Measurements from ENCODE around the gene CCDC59.

The CCDC59 gene

DNA sequence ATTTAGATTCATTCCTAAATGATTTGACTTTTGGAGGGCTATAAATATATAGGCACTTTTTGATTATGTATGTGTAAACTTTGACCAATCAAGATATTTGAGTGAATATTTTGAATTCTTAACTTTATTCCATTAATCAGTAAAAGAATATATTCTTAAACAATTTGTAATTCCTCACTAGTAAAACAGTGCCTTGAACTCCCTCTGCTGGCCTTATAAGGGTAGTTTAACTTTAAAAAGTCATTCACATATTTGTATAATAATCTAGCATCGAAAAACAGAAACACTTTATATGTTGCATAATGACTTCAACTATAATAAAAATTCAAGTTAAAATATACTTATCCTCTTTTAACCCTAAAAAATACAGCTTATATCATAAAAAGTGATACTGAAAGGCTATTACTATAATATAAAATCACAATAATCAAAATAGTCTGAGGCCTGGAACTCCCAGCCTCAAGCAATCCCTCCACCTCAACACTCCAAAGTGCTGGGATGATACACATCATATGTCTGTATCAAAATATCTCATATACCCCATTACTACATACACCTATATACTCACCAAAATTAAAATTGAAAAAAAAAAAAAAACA lies 31.2 kb downstream of the CCDC59 start:
- DNase-seq = no peak
- no peaks in the 10 kb centered on the region for H3K36me3 ChIP-seq (ENCODE audit: control insufficient read depth, insufficient read depth, low read length)
- H3K27me3 ChIP-seq (replicated peaks; ENCODE audit: control insufficient read depth, insufficient read depth, low read length, poor library complexity, severe bottlenecking) = no peaks in the 10 kb centered on the region
- H3K4me1 ChIP-seq (ENCODE audit: control insufficient read depth, insufficient read depth, low read length, poor library complexity, severe bottlenecking) = no peaks in the 10 kb centered on the region
- no peaks in the 10 kb centered on the region for H3K9me3 ChIP-seq (ENCODE audit: control insufficient read depth, low read length)
- H3K27ac ChIP-seq (ENCODE audit: insufficient read depth, low read length, poor library complexity, severe bottlenecking) = no peak overlapping the region
- H3K4me3 ChIP-seq (ENCODE audit: insufficient read depth, low read depth, low read length, poor library complexity, severe bottlenecking) = no peak overlapping the region

GRCh38 chr12:82325540-82326336 lies 32.4 kb downstream of the CCDC59 start:
- Histone ChIP-seq H3K4me1 (ENCODE audit: control insufficient read depth, insufficient read depth, low read length, poor library complexity, severe bottlenecking) (no peaks in the 10 kb centered on the region), H3K4me3 (ENCODE audit: insufficient read depth, low read depth, low read length, poor library complexity, severe bottlenecking) (no peak overlapping the region), H3K27me3 (replicated peaks; ENCODE audit: control insufficient read depth, insufficient read depth, low read length, poor library complexity, severe bottlenecking) (no peaks in the 10 kb centered on the region), H3K36me3 (ENCODE audit: control insufficient read depth, insufficient read depth, low read length) (no peaks in the 10 kb centered on the region), H3K27ac (ENCODE audit: insufficient read depth, low read length, poor library complexity, severe bottlenecking) (no peak overlapping the region), H3K9me3 (ENCODE audit: control insufficient read depth, low read length) (no peaks in the 10 kb centered on the region)
- DNase-seq = no peak

DNA sequence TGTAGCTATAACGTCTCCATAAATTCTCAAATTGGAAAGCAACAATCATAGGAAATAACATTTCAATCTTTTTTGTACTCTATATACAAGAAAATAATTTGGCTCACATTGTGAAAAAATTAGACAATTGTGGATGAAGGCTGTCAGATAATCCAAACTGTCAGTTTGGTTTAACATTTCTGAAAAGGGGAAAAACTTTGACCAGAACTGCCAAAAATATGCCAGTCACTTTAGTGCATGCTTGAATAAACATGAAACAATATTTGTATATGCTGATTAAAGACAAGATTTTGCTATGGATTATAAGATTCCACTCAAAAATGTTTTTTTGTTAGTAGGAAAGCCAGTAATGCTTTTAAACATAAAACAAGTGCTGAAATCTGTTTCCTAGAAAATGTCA lies 38.9 kb downstream of the CCDC59 start:
- no peak overlapping the region for H3K4me3 ChIP-seq (ENCODE audit: insufficient read depth, low read depth, low read length, poor library complexity, severe bottlenecking)
- H3K9me3 ChIP-seq (ENCODE audit: control insufficient read depth, low read length) = no peaks in the 10 kb centered on the region
- no peaks in the 10 kb centered on the region for H3K36me3 ChIP-seq (ENCODE audit: control insufficient read depth, insufficient read depth, low read length)
- no peaks in the 10 kb centered on the region for H3K27me3 ChIP-seq (replicated peaks; ENCODE audit: control insufficient read depth, insufficient read depth, low read length, poor library complexity, severe bottlenecking)
- no peak for DNase-seq
- H3K27ac ChIP-seq (ENCODE audit: insufficient read depth, low read length, poor library complexity, severe bottlenecking) = no peak overlapping the region
- no peaks in the 10 kb centered on the region for H3K4me1 ChIP-seq (ENCODE audit: control insufficient read depth, insufficient read depth, low read length, poor library complexity, severe bottlenecking)

DNA sequence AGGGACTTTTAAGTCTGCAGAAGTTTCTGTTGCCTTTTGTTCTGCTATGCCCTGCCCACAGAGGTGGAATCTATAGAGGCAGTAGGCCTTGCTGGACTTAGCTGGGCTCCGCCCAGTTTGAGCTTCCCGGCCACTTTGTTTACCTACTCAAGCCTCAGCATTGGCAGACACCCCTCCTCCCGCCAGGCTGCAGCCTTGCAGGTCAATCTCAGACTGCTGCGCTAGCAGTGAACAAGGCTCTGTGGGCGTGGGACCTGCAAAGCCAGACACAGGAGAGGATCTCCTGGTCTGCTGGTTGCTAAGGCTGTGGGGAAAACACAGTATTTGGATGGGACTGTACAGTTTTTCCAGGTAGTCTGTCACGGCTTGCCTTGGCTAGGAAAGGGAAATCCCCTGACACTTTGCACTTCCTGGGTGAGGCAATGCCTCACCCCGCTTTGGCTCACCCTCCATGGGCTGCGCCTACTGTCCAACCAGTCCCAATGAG lies 43.7 kb downstream of the CCDC59 start:
- Histone ChIP-seq H3K27ac (ENCODE audit: insufficient read depth, low read length, poor library complexity, severe bottlenecking) (no peak overlapping the region), H3K9me3 (ENCODE audit: control insufficient read depth, low read length) (no peaks in the 10 kb centered on the region), H3K4me1 (ENCODE audit: control insufficient read depth, insufficient read depth, low read length, poor library complexity, severe bottlenecking) (no peaks in the 10 kb centered on the region), H3K4me3 (ENCODE audit: insufficient read depth, low read depth, low read length, poor library complexity, severe bottlenecking) (no peak overlapping the region), H3K36me3 (ENCODE audit: control insufficient read depth, insufficient read depth, low read length) (no peaks in the 10 kb centered on the region), H3K27me3 (replicated peaks; ENCODE audit: control insufficient read depth, insufficient read depth, low read length, poor library complexity, severe bottlenecking) (no peaks in the 10 kb centered on the region)
- DNase-seq = no peak

All from effector memory CD4-positive, alpha-beta T cell (primary cell).